ENCODE results near the gene MAPK8.

DNA sequence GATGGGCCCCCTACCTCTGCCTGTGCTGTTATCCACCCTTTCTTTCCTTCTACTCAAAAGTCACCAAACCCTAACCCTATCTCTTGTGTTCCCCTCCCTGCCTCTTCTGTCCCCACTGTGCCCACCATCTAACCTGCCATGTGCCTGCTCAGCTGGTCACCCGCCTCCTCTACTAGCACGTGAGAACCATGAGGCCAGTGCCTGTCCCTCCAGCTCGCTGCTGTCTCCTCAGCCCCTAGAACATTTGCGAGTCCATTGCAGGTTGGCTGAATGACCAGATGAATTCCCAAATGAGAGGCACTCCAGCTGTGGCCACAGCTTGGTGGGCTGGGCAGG, 169.4 kb downstream of the MAPK8 start:
- TF ChIP-seq TEAD4 (IDR thresholded peaks at IDR 0.05) (no peak), NFIC (IDR thresholded peaks at IDR 0.05) (no peak), EP300 (IDR thresholded peaks at IDR 0.05; ENCODE audit: borderline replicate concordance) (no peak), RAD21 (IDR thresholded peaks at IDR 0.05; ENCODE audit: low read depth) (no peak)
- TF ChIP-seq, protein P1, sequence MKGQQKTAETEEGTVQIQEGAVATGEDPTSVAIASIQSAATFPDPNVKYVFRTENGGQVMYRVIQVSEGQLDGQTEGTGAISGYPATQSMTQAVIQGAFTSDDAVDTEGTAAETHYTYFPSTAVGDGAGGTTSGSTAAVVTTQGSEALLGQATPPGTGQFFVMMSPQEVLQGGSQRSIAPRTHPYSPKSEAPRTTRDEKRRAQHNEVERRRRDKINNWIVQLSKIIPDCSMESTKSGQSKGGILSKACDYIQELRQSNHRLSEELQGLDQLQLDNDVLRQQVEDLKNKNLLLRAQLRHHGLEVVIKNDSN (IDR thresholded peaks at IDR 0.05) = no peak

Data from Ishikawa (cell line).